Lower leg skin (tissue), 3 donors: ENCODE data around the gene DUSP22.

Source experiments
- POLR2A ChIP-seq, 2 donors: fragments of 450-650 bp; IDR thresholded peaks; one replicate each; pipeline ENCODE4 v1.6.1; 2016 to 2017; ENCODE audit warnings: antibody characterized with exemption in 2 of 2, mild to moderate bottlenecking in 1 of 2, moderate library complexity in 1 of 2
- TF ChIP-seq, protein P1 (sequence below), 3 donors: fragments of 450-650 bp; IDR thresholded peaks; one replicate each; pipeline ENCODE4 v1.5.1; 2016; ENCODE audit warnings: antibody characterized with exemption in 3 of 3, mild to moderate bottlenecking in 3 of 3, moderate library complexity in 2 of 3

DNA sequence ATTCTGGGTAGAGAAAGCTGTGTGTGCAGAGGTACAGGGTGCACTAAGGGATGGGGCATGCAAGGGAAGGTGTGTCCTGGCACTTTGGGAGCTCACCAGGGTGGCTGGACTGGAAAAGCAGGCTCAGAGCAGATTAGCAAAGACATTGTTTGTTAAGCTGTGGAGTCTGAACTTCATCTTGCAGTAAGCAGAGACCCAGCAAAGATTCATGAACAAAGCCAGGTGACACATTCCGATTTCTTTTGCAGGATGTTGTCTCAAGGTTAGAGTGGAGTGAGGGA, 28.8 kb downstream of the DUSP22 start:
- TF ChIP-seq, protein P1, sequence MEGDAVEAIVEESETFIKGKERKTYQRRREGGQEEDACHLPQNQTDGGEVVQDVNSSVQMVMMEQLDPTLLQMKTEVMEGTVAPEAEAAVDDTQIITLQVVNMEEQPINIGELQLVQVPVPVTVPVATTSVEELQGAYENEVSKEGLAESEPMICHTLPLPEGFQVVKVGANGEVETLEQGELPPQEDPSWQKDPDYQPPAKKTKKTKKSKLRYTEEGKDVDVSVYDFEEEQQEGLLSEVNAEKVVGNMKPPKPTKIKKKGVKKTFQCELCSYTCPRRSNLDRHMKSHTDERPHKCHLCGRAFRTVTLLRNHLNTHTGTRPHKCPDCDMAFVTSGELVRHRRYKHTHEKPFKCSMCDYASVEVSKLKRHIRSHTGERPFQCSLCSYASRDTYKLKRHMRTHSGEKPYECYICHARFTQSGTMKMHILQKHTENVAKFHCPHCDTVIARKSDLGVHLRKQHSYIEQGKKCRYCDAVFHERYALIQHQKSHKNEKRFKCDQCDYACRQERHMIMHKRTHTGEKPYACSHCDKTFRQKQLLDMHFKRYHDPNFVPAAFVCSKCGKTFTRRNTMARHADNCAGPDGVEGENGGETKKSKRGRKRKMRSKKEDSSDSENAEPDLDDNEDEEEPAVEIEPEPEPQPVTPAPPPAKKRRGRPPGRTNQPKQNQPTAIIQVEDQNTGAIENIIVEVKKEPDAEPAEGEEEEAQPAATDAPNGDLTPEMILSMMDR (IDR thresholded peaks at IDR 0.05) = no peak
- no peak for TF ChIP-seq POLR2A (IDR thresholded peaks at IDR 0.05)
